Measurements from ENCODE around the gene JCHAIN.

Gene JCHAIN

DNA sequence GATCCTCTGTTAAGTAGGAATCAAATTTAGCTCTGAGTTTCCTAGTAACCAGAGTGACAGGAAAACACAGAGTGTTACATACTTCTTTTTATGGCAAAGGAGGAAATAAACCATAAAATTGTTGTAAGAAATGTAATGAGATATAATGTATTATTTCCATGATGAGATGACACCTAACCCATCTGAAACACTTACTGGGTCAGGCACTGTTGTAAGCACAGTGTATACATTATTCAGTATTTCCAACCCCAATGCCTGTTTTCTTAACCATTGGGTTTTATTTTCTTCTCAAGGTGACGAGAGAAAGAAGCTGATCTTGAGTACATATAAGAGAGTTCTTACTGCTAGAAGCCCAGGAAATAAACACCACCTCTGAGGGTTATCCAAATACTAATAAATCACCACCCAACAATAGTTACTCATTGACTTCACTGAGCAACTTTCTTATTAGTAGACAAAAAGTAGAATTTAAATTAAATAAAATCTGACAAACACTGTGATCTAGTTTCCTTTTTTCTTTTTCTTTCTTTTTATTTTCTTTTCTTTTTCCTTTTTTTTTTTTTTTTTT, 42.0 kb downstream of the JCHAIN start:
- TF ChIP-seq, protein P1, sequence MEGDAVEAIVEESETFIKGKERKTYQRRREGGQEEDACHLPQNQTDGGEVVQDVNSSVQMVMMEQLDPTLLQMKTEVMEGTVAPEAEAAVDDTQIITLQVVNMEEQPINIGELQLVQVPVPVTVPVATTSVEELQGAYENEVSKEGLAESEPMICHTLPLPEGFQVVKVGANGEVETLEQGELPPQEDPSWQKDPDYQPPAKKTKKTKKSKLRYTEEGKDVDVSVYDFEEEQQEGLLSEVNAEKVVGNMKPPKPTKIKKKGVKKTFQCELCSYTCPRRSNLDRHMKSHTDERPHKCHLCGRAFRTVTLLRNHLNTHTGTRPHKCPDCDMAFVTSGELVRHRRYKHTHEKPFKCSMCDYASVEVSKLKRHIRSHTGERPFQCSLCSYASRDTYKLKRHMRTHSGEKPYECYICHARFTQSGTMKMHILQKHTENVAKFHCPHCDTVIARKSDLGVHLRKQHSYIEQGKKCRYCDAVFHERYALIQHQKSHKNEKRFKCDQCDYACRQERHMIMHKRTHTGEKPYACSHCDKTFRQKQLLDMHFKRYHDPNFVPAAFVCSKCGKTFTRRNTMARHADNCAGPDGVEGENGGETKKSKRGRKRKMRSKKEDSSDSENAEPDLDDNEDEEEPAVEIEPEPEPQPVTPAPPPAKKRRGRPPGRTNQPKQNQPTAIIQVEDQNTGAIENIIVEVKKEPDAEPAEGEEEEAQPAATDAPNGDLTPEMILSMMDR (IDR thresholded peaks at IDR 0.05; ENCODE audit: borderline replicate concordance, insufficient read depth, low read depth, low read length): no peak
- no peak overlapping the region for H3K4me3 ChIP-seq (ENCODE audit: low read depth, low read length)

GRCh38 chr4:70623323-70623722, 43.0 kb downstream of the JCHAIN start:
- H3K4me3 ChIP-seq (ENCODE audit: low read depth, low read length): no peak overlapping the region
- TF ChIP-seq, protein P1 (IDR thresholded peaks at IDR 0.05; ENCODE audit: borderline replicate concordance, insufficient read depth, low read depth, low read length): no peak

- TF ChIP-seq, protein P1 (IDR thresholded peaks at IDR 0.05; ENCODE audit: borderline replicate concordance, insufficient read depth, low read depth, low read length): no peak
- H3K4me3 ChIP-seq (ENCODE audit: low read depth, low read length): no peak overlapping the region
These were observed 46.5 kb downstream of the JCHAIN start for GRCh38 chr4:70619778-70620177.

GRCh38 chr4:70619288-70619687, 47.0 kb downstream of the JCHAIN start:
- H3K4me3 ChIP-seq (ENCODE audit: low read depth, low read length): no peak overlapping the region

DNA sequence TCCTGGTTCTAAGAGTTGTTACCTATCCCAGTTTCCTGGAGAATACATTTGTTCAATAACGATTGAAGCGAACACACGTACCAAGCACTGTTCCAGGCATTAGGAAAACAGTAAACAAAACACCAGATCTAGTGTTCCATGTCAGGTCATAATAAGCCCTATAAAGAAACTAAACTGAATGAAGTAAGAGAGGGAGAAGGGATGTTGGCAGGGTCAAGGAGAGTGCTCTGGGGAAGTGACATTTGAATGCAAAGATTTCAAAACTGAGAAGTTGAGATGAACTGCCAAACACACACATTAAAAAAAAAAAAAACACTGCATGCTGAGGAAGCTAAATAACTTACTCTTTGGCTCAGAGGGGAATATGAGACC, 52.1 kb downstream of the JCHAIN start:
- H3K4me3 ChIP-seq (ENCODE audit: low read depth, low read length): no peak overlapping the region
- TF ChIP-seq, protein P1 (IDR thresholded peaks at IDR 0.05; ENCODE audit: borderline replicate concordance, insufficient read depth, low read depth, low read length): no peak

More at GRCh38 chr4:70619288-70619687, 47.0 kb downstream of the JCHAIN start:
- TF ChIP-seq, protein P1 (IDR thresholded peaks at IDR 0.05; ENCODE audit: borderline replicate concordance, insufficient read depth, low read depth, low read length): no peak

DNA sequence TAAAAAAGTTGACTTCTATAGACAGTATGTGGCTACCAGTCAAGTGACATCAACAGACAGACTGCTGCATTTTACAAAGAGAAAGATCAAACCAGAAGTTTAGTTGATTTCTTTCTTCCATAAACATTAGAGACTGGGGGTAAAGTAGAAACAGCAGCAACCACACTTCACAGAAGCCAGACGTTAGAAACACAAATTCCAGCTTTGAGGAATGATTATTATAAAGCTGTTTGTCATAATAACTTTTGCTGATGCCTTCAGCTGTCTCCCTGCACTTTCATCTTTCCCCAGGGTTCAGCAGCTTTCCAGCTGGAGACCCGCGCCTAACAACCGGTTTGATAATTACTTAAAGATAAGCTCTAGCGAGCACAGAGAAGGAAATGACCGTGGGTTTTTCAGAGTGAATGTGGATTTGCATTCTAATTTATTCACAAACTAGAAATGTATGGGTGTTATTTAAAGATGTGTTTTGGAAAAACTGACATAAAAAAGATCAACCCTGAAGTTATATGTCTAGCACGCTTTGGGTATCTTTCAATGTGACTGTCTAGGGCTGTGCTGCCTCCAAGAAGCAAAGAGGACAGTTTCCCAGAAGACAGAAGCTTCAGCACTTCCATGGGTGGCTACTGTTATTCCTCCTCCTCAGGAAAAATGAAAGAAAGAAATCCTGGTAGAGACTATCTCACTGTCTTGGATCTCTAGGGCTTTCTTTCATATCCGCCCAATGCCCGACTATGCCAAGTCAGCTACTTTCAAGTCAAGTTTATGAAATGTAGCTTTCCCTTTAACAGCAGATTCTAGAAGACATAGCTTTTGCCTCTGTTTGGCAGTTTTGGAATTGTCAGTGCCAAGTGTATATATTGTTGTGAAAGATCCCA, 52.8 kb downstream of the JCHAIN start:
- H3K4me3 ChIP-seq (ENCODE audit: low read depth, low read length): no peak overlapping the region
- TF ChIP-seq, protein P1 (IDR thresholded peaks at IDR 0.05; ENCODE audit: borderline replicate concordance, insufficient read depth, low read depth, low read length): no peak

DNA sequence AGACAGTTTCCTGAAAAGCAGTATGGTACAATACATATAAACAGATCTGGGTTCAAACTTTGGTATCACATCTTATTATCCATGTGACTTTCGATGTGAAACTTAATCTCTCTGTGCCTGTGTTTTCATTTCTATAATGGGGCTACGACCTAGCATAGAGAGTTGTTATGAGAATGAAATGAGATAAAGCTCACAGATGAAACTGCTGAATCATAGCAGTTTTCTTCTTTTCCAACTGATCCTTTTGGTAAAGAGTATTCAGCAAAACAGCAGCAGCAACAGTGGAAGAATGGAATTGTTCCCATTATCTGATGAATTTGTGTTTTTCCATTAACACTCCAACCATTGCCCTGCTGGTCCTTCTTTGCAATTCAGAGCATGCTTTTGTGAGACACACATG, 58.0 kb downstream of the JCHAIN start:
- TF ChIP-seq, protein P1 (IDR thresholded peaks at IDR 0.05; ENCODE audit: borderline replicate concordance, insufficient read depth, low read depth, low read length): no peak

More for the DNA sequence above, 58.0 kb downstream of the JCHAIN start:
- H3K4me3 ChIP-seq (ENCODE audit: low read depth, low read length): no peak overlapping the region
